ENCODE measurements around the gene SLC26A11. TPM values are rescaled to one million over a fixed set of nuclear protein-coding genes. Genes with fewer than 3 reads are reported as not detected.

Gene SLC26A11
- total RNA-seq, 1 donor from 2014 or later = 16.1 TPM

DNA sequence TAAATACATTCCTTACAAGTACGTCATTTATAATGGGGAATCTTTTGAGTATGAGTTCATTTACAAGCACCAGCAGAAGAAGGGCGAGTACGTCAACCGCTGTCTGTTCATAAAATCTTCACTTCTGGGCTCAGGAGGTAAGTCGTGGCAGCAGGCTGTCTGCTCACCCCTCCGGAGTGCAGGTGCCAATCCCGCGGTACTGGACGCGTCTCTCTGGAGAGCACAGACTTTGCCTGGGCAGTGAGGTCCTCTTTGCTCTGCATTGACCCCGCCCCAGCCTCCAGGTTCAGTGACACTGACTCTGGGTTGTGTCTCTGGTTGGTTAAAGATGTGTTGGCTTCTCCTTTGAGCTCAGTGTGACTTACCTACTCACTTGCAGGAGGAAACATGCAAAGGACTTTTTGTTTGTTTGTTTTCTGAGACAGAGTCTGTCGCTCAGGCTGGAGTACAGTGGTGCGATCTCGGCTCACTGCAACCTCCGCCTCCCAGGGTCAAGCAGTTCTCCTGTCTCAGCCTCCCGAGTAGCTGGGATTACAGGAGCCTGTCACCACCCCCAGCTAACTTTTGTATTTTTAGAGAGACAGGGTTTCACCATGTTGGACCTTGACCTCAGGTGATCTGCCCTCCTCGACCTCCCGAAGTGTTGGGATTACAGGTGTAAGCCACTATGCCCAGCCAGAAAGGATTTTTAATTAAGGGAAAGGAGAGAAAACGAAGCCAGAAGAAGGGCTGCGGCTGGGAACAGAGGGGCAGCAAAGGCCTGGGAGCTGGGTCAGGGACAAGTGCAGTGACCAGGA is 71.7 kb downstream of the SLC26A11 start:
- Histone ChIP-seq H3K4me2 (ENCODE audit: low read length) (no peak overlapping the region), H3K4me1 (ENCODE audit: insufficient read depth, low read length) (no peaks in the 10 kb centered on the region), H3K27me3 (ENCODE audit: insufficient read depth, low read length) (no peaks in the 10 kb centered on the region), H3K9me3 (ENCODE audit: insufficient read depth, low read depth, low read length) (no peaks in the 10 kb centered on the region), H3K27ac (ENCODE audit: low read depth, low read length) (no peak overlapping the region), H4K20me1 (ENCODE audit: insufficient read depth, low read length) (peaks cover 4% of the 10 kb centered on the region), H3K79me2 (ENCODE audit: insufficient read depth, low read length) (no peaks in the 10 kb centered on the region), H3K36me3 (ENCODE audit: insufficient read depth, low read length) (peaks cover 4% of the 10 kb centered on the region), H2AFZ (ENCODE audit: low read depth, low read length) (no peak overlapping the region), H3K9ac (ENCODE audit: low read length) (no peak overlapping the region), H3K4me3 (ENCODE audit: insufficient read depth, low read depth, low read length) (no peak overlapping the region)
- Mint-ChIP-seq H3K27me3 (ENCODE audit: low read depth, unreplicated experiment) (no peaks in the 10 kb centered on the region), H3K36me3 (ENCODE audit: low read depth, unreplicated experiment) (peaks cover 24% of the 10 kb centered on the region), H3K27ac (ENCODE audit: unreplicated experiment) (no peak overlapping the region), H3K4me3 (ENCODE audit: unreplicated experiment) (no peak overlapping the region), H3K9me3 (ENCODE audit: unreplicated experiment) (no peaks in the 10 kb centered on the region), H3K4me1 (ENCODE audit: low read depth, unreplicated experiment) (peaks cover 3% of the 10 kb centered on the region)
- no peak for FAIRE-seq
- TF ChIP-seq EZH2 (IDR thresholded peaks at IDR 0.05; ENCODE audit: insufficient read depth, low read length) = no peak
- TF ChIP-seq, protein P1, sequence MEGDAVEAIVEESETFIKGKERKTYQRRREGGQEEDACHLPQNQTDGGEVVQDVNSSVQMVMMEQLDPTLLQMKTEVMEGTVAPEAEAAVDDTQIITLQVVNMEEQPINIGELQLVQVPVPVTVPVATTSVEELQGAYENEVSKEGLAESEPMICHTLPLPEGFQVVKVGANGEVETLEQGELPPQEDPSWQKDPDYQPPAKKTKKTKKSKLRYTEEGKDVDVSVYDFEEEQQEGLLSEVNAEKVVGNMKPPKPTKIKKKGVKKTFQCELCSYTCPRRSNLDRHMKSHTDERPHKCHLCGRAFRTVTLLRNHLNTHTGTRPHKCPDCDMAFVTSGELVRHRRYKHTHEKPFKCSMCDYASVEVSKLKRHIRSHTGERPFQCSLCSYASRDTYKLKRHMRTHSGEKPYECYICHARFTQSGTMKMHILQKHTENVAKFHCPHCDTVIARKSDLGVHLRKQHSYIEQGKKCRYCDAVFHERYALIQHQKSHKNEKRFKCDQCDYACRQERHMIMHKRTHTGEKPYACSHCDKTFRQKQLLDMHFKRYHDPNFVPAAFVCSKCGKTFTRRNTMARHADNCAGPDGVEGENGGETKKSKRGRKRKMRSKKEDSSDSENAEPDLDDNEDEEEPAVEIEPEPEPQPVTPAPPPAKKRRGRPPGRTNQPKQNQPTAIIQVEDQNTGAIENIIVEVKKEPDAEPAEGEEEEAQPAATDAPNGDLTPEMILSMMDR (IDR thresholded peaks at IDR 0.05; ENCODE audit: insufficient read depth, low read depth, low read length) = no peak
- no peak for DNase-seq (ENCODE audit: low read depth)

DNA sequence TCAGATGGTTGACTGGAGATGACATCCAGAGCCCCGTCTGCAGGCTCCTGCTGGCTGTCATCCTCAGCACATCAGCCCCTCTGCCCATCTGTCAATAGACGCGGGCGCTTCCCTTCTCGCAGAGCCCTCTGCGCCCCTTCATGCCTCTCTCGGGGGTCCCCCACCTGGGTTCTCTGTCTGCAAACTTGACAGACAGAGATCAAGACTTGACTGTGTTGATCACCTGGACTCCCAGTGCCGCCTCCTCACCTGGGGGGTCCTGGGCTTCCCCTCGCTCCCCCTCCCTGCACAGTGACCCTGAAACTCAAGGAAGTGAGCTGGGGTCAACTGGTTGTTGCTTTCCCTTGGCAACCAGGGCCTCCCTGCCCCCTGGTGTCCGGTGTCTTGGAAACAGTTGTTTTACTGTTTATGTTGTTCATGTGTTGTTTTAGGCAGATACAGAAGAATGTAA is 72.3 kb downstream of the SLC26A11 start:
- Mint-ChIP-seq H3K4me3 (ENCODE audit: unreplicated experiment) (no peak overlapping the region), H3K4me1 (ENCODE audit: low read depth, unreplicated experiment) (peaks cover 3% of the 10 kb centered on the region), H3K27ac (ENCODE audit: unreplicated experiment) (no peak overlapping the region), H3K27me3 (ENCODE audit: low read depth, unreplicated experiment) (no peaks in the 10 kb centered on the region), H3K9me3 (ENCODE audit: unreplicated experiment) (no peaks in the 10 kb centered on the region), H3K36me3 (ENCODE audit: low read depth, unreplicated experiment) (peaks cover 24% of the 10 kb centered on the region)
- Histone ChIP-seq H3K4me3 (ENCODE audit: insufficient read depth, low read depth, low read length) (no peak overlapping the region), H2AFZ (ENCODE audit: low read depth, low read length) (no peak overlapping the region), H3K27me3 (ENCODE audit: insufficient read depth, low read length) (no peaks in the 10 kb centered on the region), H3K9me3 (ENCODE audit: insufficient read depth, low read depth, low read length) (no peaks in the 10 kb centered on the region), H3K27ac (ENCODE audit: low read depth, low read length) (no peak overlapping the region), H3K36me3 (ENCODE audit: insufficient read depth, low read length) (peaks cover 4% of the 10 kb centered on the region), H3K4me2 (ENCODE audit: low read length) (no peak overlapping the region), H3K9ac (ENCODE audit: low read length) (no peak overlapping the region), H4K20me1 (ENCODE audit: insufficient read depth, low read length) (peaks cover 4% of the 10 kb centered on the region), H3K79me2 (ENCODE audit: insufficient read depth, low read length) (no peaks in the 10 kb centered on the region), H3K4me1 (ENCODE audit: insufficient read depth, low read length) (no peaks in the 10 kb centered on the region)
- DNase-seq (ENCODE audit: low read depth) (no peak), FAIRE-seq (no peak)
- TF ChIP-seq EZH2 (IDR thresholded peaks at IDR 0.05; ENCODE audit: insufficient read depth, low read length) = no peak
- TF ChIP-seq, protein P1 (IDR thresholded peaks at IDR 0.05; ENCODE audit: insufficient read depth, low read depth, low read length) = no peak

DNA sequence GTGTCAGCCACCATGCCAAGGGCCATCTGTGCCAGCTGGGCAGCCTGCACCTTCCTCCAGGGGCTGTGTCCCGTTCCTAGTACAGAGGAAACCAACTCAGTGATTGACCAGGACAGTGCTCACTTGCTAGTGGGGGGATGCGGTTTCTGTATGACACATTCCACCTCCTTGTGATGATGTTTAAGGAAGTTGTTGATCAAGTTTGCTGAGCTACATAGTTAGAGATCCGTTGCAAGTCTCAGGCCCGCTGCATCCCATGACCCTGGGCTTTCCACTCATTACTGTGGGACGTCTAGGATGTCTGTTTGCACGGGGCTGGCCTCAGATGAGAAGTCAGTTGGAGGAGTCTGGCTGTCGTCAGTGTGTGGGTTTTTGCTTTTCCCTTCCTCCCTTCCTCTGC is 74.0 kb downstream of the SLC26A11 start:
- Histone ChIP-seq H2AFZ (ENCODE audit: low read depth, low read length) (no peak overlapping the region), H3K4me1 (ENCODE audit: insufficient read depth, low read length) (no peaks in the 10 kb centered on the region), H3K79me2 (ENCODE audit: insufficient read depth, low read length) (no peaks in the 10 kb centered on the region), H4K20me1 (ENCODE audit: insufficient read depth, low read length) (peaks cover 4% of the 10 kb centered on the region), H3K4me2 (ENCODE audit: low read length) (no peak overlapping the region), H3K27me3 (ENCODE audit: insufficient read depth, low read length) (no peaks in the 10 kb centered on the region), H3K4me3 (ENCODE audit: insufficient read depth, low read depth, low read length) (no peak overlapping the region), H3K27ac (ENCODE audit: low read depth, low read length) (no peak overlapping the region), H3K9me3 (ENCODE audit: insufficient read depth, low read depth, low read length) (no peaks in the 10 kb centered on the region), H3K9ac (ENCODE audit: low read length) (no peak overlapping the region), H3K36me3 (ENCODE audit: insufficient read depth, low read length) (peaks cover 4% of the 10 kb centered on the region)
- no peak for DNase-seq (ENCODE audit: low read depth)
- Mint-ChIP-seq H3K9me3 (ENCODE audit: unreplicated experiment) (no peaks in the 10 kb centered on the region), H3K4me1 (ENCODE audit: low read depth, unreplicated experiment) (no peaks in the 10 kb centered on the region), H3K27ac (ENCODE audit: unreplicated experiment) (no peak overlapping the region), H3K4me3 (ENCODE audit: unreplicated experiment) (no peak overlapping the region), H3K27me3 (ENCODE audit: low read depth, unreplicated experiment) (no peaks in the 10 kb centered on the region), H3K36me3 (ENCODE audit: low read depth, unreplicated experiment) (peaks cover 24% of the 10 kb centered on the region)
- TF ChIP-seq, protein P1 (IDR thresholded peaks at IDR 0.05; ENCODE audit: insufficient read depth, low read depth, low read length) = no peak
- no peak for TF ChIP-seq EZH2 (IDR thresholded peaks at IDR 0.05; ENCODE audit: insufficient read depth, low read length)
- no peak for FAIRE-seq
